GM21576 (cell line): ENCODE data around the gene RBM45.
"Not testable (repeated sequence)": the region's sequence is repeated elsewhere in the genome, so short reads cannot be mapped to it uniquely, and the experiment has no call there.

ENCODE experiments used
- ATAC-seq: cut with Tn5 transposase; IDR thresholded peaks from one replicate; pipeline ENCODE4 v1.9.1; 2021; ENCODE audit warnings: mild to moderate bottlenecking, moderate library complexity; ENCODE audit not compliant: unreplicated experiment

The RBM45 gene

GRCh38 chr2:178112202-178113152, at the start of gene RBM45:
Gene RBM45 (plus strand): TSS chr2:178112437. CDS start chr2:178112547, 110 bp downstream.
- ATAC-seq, result peak; percentile 86

GRCh38 chr2:178066324-178066723, 45.9 kb upstream of the RBM45 start:
- ATAC-seq, result no peak

GRCh38 chr2:178066890-178067669, 45.2 kb upstream of the RBM45 start:
- ATAC-seq, result no peak

GRCh38 chr2:178068823-178069454, 43.3 kb upstream of the RBM45 start:
- no peak for ATAC-seq

GRCh38 chr2:178069551-178069950, 42.7 kb upstream of the RBM45 start:
- ATAC-seq, result no peak

- no peak for ATAC-seq
These were observed 41.4 kb upstream of the RBM45 start for GRCh38 chr2:178070824-178071223.

GRCh38 chr2:178072000-178072382, 40.2 kb upstream of the RBM45 start:
- ATAC-seq, result no peak

- peak; percentile 57 for ATAC-seq
These were observed 39.6 kb upstream of the RBM45 start, which contains the start of gene PDE11A for GRCh38 chr2:178072383-178073301. Gene PDE11A (minus strand): TSS chr2:178072777. CDS start chr2:178072437, 340 bp downstream.

- ATAC-seq, result no peak
These were observed 37.9 kb upstream of the RBM45 start for GRCh38 chr2:178074123-178075005.

GRCh38 chr2:178075006-178075326, 37.3 kb upstream of the RBM45 start:
- ATAC-seq, result no peak

GRCh38 chr2:178076130-178076529, 36.1 kb upstream of the RBM45 start:
- no peak for ATAC-seq

GRCh38 chr2:178079279-178079678, 33.0 kb upstream of the RBM45 start:
- ATAC-seq, result not testable (repeated sequence)

- ATAC-seq, result no peak
These were observed 29.7 kb upstream of the RBM45 start for GRCh38 chr2:178082408-178083045.

GRCh38 chr2:178084273-178084672, 28.0 kb upstream of the RBM45 start:
- ATAC-seq, result no peak

- no peak for ATAC-seq
These were observed 23.4 kb upstream of the RBM45 start for GRCh38 chr2:178088774-178089270.

GRCh38 chr2:178093471-178093870, 18.8 kb upstream of the RBM45 start:
- ATAC-seq, result no peak

- no peak for ATAC-seq
These were observed 10.7 kb upstream of the RBM45 start for GRCh38 chr2:178101321-178102079.

- ATAC-seq, result no peak
These were observed 6.7 kb upstream of the RBM45 start for GRCh38 chr2:178105566-178105965.
